ENCODE results near the gene ARL6IP4.
"Not testable (repeated sequence)": the region's sequence is repeated elsewhere in the genome, so short reads cannot be mapped to it uniquely, and the experiment has no call there.

The ARL6IP4 gene

DNA sequence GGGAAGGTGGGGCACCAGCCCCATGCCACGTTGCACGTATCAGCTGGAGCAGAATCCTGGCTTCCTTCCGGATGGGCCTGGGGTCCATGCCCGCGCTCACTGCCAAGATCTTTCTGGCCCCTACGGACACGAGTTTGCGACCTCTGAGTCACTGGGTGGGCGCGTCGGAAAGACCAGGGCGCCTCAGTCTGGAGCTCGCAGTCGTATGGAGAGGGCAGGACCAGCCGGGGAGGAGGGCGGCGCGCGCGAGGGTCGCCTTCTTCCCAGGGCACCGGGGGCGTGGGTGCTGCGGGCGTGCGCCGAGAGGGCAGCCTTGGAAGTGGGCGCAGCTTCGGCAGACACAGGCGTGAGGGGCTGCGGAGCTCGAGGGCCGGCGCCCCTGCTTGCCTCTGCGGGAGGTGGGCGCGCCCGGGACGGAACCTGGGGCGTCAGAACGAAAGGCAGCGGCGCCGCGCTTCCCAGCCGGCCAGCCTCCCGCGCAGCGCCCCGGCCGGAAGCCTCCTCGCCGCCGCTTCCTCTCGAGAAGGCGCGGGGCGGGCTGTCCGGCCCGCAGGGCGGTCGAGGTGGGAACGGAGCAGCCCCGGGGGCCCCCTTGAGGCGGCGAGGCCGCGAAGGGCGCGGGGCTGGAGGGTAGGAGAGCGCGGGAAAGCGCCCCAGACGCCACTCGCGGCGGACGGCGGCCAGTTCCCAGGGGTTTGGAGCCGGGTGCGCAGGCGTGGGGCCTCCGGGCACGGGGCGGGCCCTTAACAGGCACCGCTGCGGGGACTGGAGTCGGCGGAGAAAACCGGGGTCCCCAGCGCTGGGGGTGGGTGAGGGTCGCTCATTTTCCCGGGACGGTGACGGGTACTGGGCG lies at the start of gene ARL6IP4:
ARL6IP4 (plus strand) TSS at position 499 of the 853 bp plus-strand sequence. CDS start 459 bp downstream, outside the sequence.
- peak; percentile 61 for DNase-seq (ENCODE audit: low read depth, low spot score)
- TF ChIP-seq, protein P1, sequence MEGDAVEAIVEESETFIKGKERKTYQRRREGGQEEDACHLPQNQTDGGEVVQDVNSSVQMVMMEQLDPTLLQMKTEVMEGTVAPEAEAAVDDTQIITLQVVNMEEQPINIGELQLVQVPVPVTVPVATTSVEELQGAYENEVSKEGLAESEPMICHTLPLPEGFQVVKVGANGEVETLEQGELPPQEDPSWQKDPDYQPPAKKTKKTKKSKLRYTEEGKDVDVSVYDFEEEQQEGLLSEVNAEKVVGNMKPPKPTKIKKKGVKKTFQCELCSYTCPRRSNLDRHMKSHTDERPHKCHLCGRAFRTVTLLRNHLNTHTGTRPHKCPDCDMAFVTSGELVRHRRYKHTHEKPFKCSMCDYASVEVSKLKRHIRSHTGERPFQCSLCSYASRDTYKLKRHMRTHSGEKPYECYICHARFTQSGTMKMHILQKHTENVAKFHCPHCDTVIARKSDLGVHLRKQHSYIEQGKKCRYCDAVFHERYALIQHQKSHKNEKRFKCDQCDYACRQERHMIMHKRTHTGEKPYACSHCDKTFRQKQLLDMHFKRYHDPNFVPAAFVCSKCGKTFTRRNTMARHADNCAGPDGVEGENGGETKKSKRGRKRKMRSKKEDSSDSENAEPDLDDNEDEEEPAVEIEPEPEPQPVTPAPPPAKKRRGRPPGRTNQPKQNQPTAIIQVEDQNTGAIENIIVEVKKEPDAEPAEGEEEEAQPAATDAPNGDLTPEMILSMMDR (IDR thresholded peaks at IDR 0.05; ENCODE audit: low read depth, low read length) = no peak
- in situ Hi-C loops (cut with HindIII; ENCODE audit: low sequenced_read_pairs) = no loop called here
- H3K4me3 ChIP-seq (ENCODE audit: low read depth, low read length) = peak within 1 kb of the TSS; percentile 84

DNA sequence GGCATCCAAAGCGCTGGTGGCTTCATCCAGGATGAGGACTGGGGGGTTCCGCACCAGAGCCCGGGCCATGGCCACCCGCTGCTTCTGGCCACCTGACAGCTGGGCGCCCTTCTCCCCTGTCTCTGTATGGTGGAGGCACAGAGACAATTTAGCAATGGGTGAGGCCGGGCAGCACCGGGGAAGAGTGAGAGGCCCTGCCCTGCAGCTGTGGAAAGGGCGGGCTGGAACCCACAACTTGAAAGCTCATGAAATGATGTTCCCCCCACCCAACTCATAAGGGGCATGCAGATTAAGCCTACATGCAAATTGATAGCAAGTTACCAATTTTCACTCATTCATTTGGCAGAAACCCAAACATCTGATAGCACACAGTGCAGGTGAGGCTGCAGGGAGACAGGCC lies 48.3 kb upstream of the ARL6IP4 start:
- TF ChIP-seq, protein P1 (IDR thresholded peaks at IDR 0.05; ENCODE audit: low read depth, low read length) = no peak
- H3K4me3 ChIP-seq (ENCODE audit: low read depth, low read length) = no peak overlapping the region
- in situ Hi-C loops (cut with HindIII; ENCODE audit: low sequenced_read_pairs) = no loop called here
- DNase-seq (ENCODE audit: low read depth, low spot score) = no peak

DNA sequence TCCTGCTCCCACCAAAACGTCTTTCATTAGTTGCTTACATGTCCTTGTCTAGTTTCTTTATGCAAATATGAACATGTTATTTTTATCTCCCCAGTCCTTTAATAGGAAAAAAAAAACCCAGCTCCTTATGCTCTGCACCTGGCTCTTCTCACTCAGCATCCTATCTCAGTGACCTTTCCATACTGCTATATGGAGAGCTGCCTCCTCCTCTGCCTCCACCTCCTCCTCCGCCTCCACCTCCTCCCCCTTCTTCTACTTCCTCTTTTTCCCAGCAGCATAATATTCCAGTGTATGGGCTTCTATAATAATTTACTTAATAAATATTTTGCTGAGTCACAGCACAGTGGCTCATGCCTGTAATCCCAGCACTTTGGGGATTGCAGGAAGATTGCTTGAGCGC lies 45.8 kb upstream of the ARL6IP4 start:
- in situ Hi-C loops (cut with HindIII; ENCODE audit: low sequenced_read_pairs) = no loop called here
- TF ChIP-seq, protein P1 (IDR thresholded peaks at IDR 0.05; ENCODE audit: low read depth, low read length) = no peak
- no peak overlapping the region for H3K4me3 ChIP-seq (ENCODE audit: low read depth, low read length)
- no peak for DNase-seq (ENCODE audit: low read depth, low spot score)

DNA sequence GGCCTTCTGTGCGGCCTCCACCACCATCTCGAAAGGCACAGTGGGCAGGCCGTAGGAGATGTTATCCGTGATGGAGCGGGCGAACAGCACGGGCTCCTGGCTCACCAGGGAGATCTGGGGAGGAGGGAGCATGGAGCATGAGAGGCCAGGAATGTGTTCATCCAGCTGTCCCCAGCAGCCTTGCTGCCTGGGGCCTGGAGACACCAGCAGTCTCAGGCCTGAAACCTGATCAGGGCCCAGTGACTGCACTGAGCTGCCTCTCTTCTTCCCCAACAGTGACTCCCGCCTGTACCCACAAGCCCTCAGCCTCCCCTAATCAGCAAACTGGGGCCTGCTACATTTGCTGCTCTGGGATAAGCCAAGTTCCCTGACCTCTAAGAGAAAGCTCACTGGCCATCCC lies 45.2 kb upstream of the ARL6IP4 start:
- TF ChIP-seq, protein P1 (IDR thresholded peaks at IDR 0.05; ENCODE audit: low read depth, low read length) = no peak
- no peak overlapping the region for H3K4me3 ChIP-seq (ENCODE audit: low read depth, low read length)
- in situ Hi-C loops (cut with HindIII; ENCODE audit: low sequenced_read_pairs) = no loop called here
- DNase-seq (ENCODE audit: low read depth, low spot score) = no peak

DNA sequence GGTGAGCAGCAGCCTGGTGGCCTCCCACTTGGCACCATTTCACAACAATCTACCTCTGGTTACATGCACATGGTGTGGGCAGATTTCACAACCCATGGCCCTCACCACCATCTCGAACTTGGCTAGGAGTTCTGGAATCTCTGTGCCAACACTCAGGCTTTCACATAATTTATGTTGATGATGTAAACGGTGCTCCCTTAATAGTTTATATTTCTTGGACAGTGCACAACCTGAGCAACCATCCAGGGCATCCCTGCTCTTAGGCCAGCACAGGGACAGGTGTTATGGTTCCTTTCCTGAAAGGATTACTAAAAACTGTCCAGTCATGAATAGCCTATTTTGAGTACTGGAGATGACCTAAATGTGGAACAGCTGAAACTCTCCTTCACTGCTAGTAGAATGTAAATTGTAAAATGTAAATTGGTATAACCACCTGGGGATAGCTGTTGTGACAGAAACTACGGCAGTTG lies 42.8 kb upstream of the ARL6IP4 start:
- TF ChIP-seq, protein P1 (IDR thresholded peaks at IDR 0.05; ENCODE audit: low read depth, low read length) = no peak
- in situ Hi-C loops (cut with HindIII; ENCODE audit: low sequenced_read_pairs) = no loop called here
- DNase-seq (ENCODE audit: low read depth, low spot score) = no peak
- H3K4me3 ChIP-seq (ENCODE audit: low read depth, low read length) = no peak overlapping the region

DNA sequence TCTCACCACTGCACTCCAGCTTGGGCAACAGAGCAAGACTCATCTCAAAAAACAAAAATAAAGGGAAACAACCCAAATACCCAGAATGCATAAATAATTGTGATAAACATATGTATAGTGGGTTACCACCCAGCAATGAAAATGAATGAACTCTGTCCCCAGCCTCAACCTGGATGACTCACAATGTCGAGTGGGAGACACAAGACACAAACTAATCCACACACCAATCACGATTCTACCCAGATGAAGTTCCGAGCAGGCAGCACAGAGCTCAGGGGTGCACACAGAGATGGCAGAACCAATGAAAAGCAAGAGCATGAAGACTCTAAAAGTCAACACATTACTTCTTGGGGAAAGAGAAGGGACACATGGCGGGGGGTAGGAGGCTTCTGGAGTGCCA lies 41.4 kb upstream of the ARL6IP4 start:
- no peak overlapping the region for H3K4me3 ChIP-seq (ENCODE audit: low read depth, low read length)
- in situ Hi-C loops (cut with HindIII; ENCODE audit: low sequenced_read_pairs) = no loop called here
- TF ChIP-seq, protein P1 (IDR thresholded peaks at IDR 0.05; ENCODE audit: low read depth, low read length) = no peak
- DNase-seq (ENCODE audit: low read depth, low spot score) = no peak

DNA sequence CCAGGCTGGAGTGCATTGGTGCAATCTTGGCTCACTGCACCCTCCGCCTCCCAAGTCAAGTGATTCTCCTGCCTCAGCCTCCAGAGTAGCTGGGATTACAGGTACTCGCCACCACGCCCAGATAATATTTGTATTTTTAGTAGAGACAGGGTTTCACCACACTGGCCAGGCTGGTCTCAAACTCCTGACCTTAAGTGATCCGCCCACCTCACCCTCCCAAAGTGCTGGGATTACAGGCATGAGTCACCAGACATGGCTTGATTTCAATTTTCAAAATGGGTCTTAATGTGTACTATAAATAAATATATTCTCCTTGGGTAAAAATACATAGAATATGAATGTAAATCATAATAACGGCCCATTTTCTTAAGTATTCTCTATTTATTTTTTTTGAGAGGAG lies 39.1 kb upstream of the ARL6IP4 start:
- H3K4me3 ChIP-seq (ENCODE audit: low read depth, low read length); in situ Hi-C loops (cut with HindIII; ENCODE audit: low sequenced_read_pairs): not testable (repeated sequence)

More for the DNA sequence above, 39.1 kb upstream of the ARL6IP4 start:
- DNase-seq (ENCODE audit: low read depth, low spot score) = peak; percentile 41
